ENCODE data around the gene MEP1A. TPM values are rescaled to one million over a fixed set of nuclear protein-coding genes. Genes with fewer than 3 reads are reported as not detected.

Gene MEP1A
- total and polyA plus RNA-seq, 2 of the 4 experiments (the other 2 are of a cell fraction), result not detected

- BruUV-seq (replicated peaks), result no TSS peak
- Histone ChIP-seq H3K9me3 (ENCODE audit: control insufficient read depth, insufficient read depth, low read length) (no peaks in the 10 kb centered on the region), H3K4ac (ENCODE audit: low read depth, low read length) (no peak within 1 kb of the TSS), H2BK5ac (ENCODE audit: low read depth, low read length, poor library complexity, severe bottlenecking) (no peak within 1 kb of the TSS), H3K27me3 (ENCODE audit: control insufficient read depth, insufficient read depth, low read length) (no peaks in the 10 kb centered on the region), H3K9ac (ENCODE audit: low read depth, low read length) (no peak within 1 kb of the TSS), H3K23ac (ENCODE audit: low read depth, low read length) (no peak within 1 kb of the TSS), H4K5ac (ENCODE audit: low read depth, low read length) (no peak within 1 kb of the TSS), H2AK5ac (ENCODE audit: low read depth, low read length) (no peak within 1 kb of the TSS), H3K14ac (replicated peaks; ENCODE audit: low read depth, low read length) (no peak within 1 kb of the TSS), H2AK9ac (replicated peaks; ENCODE audit: low read depth, low read length, poor library complexity) (no peak within 1 kb of the TSS), H2BK20ac (ENCODE audit: low read depth, low read length) (no peak within 1 kb of the TSS), H3K27ac (ENCODE audit: insufficient read depth, low read length) (no peak within 1 kb of the TSS), H3K79me1 (ENCODE audit: low read depth in 1 of 2, low read length in 2 of 2) (no peaks in the 10 kb centered on the region), H3K56ac (ENCODE audit: extremely low read depth, insufficient read depth, low read length) (no peak within 1 kb of the TSS), H4K8ac (ENCODE audit: low read depth in 2 of 2, low read length in 2 of 2) (no peak within 1 kb of the TSS), H3K4me1 (ENCODE audit: control insufficient read depth, insufficient read depth, low read length) (no peaks in the 10 kb centered on the region), H2AFZ (replicated peaks; ENCODE audit: low read length, poor library complexity) (no peak within 1 kb of the TSS), H3K4me2 (ENCODE audit: low read depth, low read length) (no peak within 1 kb of the TSS), H3K36me3 (ENCODE audit: control insufficient read depth, insufficient read depth, low read length) (no peaks in the 10 kb centered on the region), H2BK15ac (ENCODE audit: low read depth, low read length) (no peak within 1 kb of the TSS), H2BK120ac (ENCODE audit: low read depth, low read length) (no peak within 1 kb of the TSS), H3K18ac (ENCODE audit: low read depth, low read length) (no peak within 1 kb of the TSS), H4K20me1 (ENCODE audit: insufficient read depth, low read length) (no peaks in the 10 kb centered on the region), H4K91ac (ENCODE audit: insufficient read depth, low read depth, low read length) (no peak within 1 kb of the TSS), H3K9me1 (ENCODE audit: insufficient read depth, low read length) (no peaks in the 10 kb centered on the region), H3K4me3 (ENCODE audit: insufficient read depth, low read depth, low read length) (no peak within 1 kb of the TSS)
- intact Hi-C loops (cut with micrococcal nuclease), result no loop called here
- no peak for TF ChIP-seq ELK1 (IDR thresholded peaks at IDR 0.05; ENCODE audit: borderline replicate concordance, low read depth, low read length)
- TF ChIP-seq NFE2L2 (IDR thresholded peaks at IDR 0.05; ENCODE audit: low read depth, low read length), result no peak
- TF ChIP-seq USF2 (IDR thresholded peaks at IDR 0.05; ENCODE audit: low read depth, low read length), result no peak
- WGBS, 2 experiments (ENCODE audit: extremely low coverage in 2 of 2, insufficient read length in 1 of 2), result no CpG with 5 or more reads among the region's 1 CpG
- POLR2A ChIA-PET (ENCODE audit: unreplicated experiment), result interaction anchor here (0.6 kb wide), 1 partner anchor 38 kb away, joined by 5 read pairs; no protein-coding TSS in a partner anchor
- dilution Hi-C loops (cut with HindIII; ENCODE audit: low sequenced_read_pairs, unreplicated experiment), result no loop called here
- DNase-seq (no peak), ATAC-seq (ENCODE audit: low read depth) (no peak)
- CTCF ChIA-PET, result no interaction called here
- in situ Hi-C loops (cut with MboI; ENCODE audit: low sequenced_read_pairs), result no loop called here
Measured at GRCh38 chr6:46746696-46747095, 46.5 kb upstream of the MEP1A start, which contains the start of gene ANKRD66. Gene ANKRD66, plus strand, starts transcription at chr6:46746933. Its CDS starts 5,016 bp downstream, at chr6:46751949.

Data from IMR-90 (cell line).